Cardiac muscle cell (in vitro differentiated cells and primary cell): ENCODE data around the gene CACNA2D2. TPM values are rescaled to one million over a fixed set of nuclear protein-coding genes. Genes with fewer than 3 reads are reported as not detected.

Source experiments
- DNase-seq, 2 donors: peaks; one replicate each; pipeline versions ENCODE4 v3.0.0 to v3.0.0-alpha.2; 2010 to 2017; ENCODE audit warnings: low read depth in 1 of 2, low spot score in 1 of 2
- H3K27ac ChIP-seq: fragments of 200-600 bp; sonication (generic); 2 replicates; pipeline ENCODE4 v1.5.1; 2016
- H3K27me3 ChIP-seq: fragments of 200-600 bp; sonication (generic); 2 replicates; pipeline ENCODE4 v1.6.0; 2016; ENCODE audit warnings: control low read depth
- H3K36me3 ChIP-seq: fragments of 200-600 bp; sonication (generic); 2 replicates; pipeline ENCODE4 v1.5.1; 2016; ENCODE audit warnings: control low read depth
- H3K4me1 ChIP-seq: fragments of 200-600 bp; sonication (generic); 2 replicates; pipeline ENCODE4 v1.8.1; 2017; ENCODE audit warnings: low read depth, mild to moderate bottlenecking, mixed run types
- H3K4me3 ChIP-seq: fragments of 200-600 bp; sonication (generic); 2 replicates; pipeline ENCODE4 v1.5.1; 2016; ENCODE audit warnings: mild to moderate bottlenecking
- H3K9me3 ChIP-seq: fragments of 200-600 bp; sonication (generic); 2 replicates; pipeline ENCODE4 v1.5.1; 2017; ENCODE audit warnings: low read depth, mild to moderate bottlenecking, control low read depth
- polyA plus RNA-seq: library from polyadenylated mRNA; unstranded; fragments of >200 nt; fragmentation: Nextera tagmentation; extraction: Ambion mirVana; gene quantifications from 2 replicates; pipeline ENCODE4 v1.2.1, GENCODE V29; 2016
- total RNA-seq: library from RNA; depleted of rRNA; stranded (reverse); fragments of >200 nt; gene quantifications from 2 replicates; pipeline ENCODE4 v1.2.3, GENCODE V29; 2016
- TF ChIP-seq, protein P1 (sequence below): IDR thresholded peaks from 2 replicates; pipeline ENCODE4 v1.5.1; 2012; ENCODE audit warnings: low read depth, mild to moderate bottlenecking, low read length

Gene CACNA2D2
- total and polyA plus RNA-seq, 2 experiments from 2014 or later: 5.4 to 8.7 TPM

DNA sequence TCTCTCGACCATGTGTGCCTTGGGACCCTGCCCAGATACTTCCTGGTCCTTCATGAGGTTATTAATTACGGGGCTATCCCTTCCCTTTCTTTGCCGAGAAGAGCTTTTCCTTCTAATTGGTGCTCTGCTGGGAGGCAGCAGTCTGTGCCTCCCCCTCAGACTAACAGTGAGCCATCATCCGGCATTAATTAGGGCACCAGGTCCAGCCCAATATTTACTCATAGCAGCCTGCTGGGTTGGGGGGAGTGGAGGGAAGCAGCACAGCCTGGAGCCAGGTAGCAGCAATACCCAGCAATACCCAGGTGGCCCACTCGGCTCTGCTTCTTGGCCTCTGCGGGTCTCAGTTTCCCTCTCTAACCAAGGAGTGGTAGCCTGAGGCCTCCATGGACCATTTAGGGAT is 20.1 kb downstream of the CACNA2D2 start:
- no peaks in the 10 kb centered on the region for H3K36me3 ChIP-seq
- H3K4me1 ChIP-seq: no peaks in the 10 kb centered on the region
- no peak overlapping the region for H3K4me3 ChIP-seq
- no peaks in the 10 kb centered on the region for H3K27me3 ChIP-seq
- H3K9me3 ChIP-seq: no peaks in the 10 kb centered on the region
- TF ChIP-seq, protein P1, sequence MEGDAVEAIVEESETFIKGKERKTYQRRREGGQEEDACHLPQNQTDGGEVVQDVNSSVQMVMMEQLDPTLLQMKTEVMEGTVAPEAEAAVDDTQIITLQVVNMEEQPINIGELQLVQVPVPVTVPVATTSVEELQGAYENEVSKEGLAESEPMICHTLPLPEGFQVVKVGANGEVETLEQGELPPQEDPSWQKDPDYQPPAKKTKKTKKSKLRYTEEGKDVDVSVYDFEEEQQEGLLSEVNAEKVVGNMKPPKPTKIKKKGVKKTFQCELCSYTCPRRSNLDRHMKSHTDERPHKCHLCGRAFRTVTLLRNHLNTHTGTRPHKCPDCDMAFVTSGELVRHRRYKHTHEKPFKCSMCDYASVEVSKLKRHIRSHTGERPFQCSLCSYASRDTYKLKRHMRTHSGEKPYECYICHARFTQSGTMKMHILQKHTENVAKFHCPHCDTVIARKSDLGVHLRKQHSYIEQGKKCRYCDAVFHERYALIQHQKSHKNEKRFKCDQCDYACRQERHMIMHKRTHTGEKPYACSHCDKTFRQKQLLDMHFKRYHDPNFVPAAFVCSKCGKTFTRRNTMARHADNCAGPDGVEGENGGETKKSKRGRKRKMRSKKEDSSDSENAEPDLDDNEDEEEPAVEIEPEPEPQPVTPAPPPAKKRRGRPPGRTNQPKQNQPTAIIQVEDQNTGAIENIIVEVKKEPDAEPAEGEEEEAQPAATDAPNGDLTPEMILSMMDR: no peak
- no peak overlapping the region for H3K27ac ChIP-seq
- DNase-seq: no peak

DNA sequence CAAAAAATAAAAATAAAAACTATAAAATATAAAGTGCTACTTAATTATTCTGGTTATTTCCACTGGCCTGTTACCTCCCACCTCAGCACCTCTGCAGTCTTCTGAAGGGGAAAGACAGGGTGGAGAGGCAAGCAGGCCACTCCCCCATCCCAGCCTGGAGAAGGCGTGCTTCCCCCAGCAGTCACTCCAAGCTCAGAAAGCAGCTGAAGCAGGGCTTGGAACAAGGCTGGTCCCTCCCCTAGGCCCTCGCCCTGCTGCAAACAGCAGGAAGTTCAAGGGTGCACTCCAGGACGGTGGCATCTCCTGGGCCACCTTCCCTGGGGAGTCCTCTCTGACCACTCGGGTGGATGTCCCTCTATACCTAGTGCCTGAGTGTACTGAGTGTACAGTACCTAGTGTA is 21.4 kb downstream of the CACNA2D2 start:
- Histone ChIP-seq H3K27ac (no peak overlapping the region), H3K36me3 (no peaks in the 10 kb centered on the region), H3K4me3 (no peak overlapping the region), H3K27me3 (no peaks in the 10 kb centered on the region), H3K9me3 (no peaks in the 10 kb centered on the region), H3K4me1 (no peaks in the 10 kb centered on the region)
- TF ChIP-seq, protein P1: no peak
- peak in 1 of 2 donors; percentile 47 for DNase-seq

DNA sequence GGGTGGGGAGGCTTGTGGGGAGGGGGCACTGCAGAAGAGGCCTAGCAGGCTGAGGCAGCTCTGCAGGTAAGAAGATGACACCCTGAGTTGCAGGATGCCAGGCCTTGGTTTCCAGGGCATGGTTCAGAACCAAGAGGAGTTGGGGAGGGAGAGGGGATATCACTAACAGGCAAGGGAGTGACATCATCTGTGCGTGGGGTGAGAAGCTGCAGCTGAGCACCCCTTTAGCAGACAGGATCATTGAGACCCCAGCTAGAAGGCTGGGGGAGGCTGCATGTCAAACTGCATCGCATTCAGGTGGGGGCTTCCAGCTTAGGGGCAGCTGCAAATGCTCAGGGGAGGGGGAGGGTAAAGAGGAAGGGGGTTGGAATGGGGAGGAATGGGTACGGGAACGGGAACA is 23.0 kb downstream of the CACNA2D2 start:
- H3K27me3 ChIP-seq: no peaks in the 10 kb centered on the region
- DNase-seq: no peak
- no peak overlapping the region for H3K4me3 ChIP-seq
- H3K27ac ChIP-seq: no peak overlapping the region
- no peaks in the 10 kb centered on the region for H3K9me3 ChIP-seq
- TF ChIP-seq, protein P1: no peak
- H3K4me1 ChIP-seq: no peaks in the 10 kb centered on the region
- H3K36me3 ChIP-seq: no peaks in the 10 kb centered on the region

DNA sequence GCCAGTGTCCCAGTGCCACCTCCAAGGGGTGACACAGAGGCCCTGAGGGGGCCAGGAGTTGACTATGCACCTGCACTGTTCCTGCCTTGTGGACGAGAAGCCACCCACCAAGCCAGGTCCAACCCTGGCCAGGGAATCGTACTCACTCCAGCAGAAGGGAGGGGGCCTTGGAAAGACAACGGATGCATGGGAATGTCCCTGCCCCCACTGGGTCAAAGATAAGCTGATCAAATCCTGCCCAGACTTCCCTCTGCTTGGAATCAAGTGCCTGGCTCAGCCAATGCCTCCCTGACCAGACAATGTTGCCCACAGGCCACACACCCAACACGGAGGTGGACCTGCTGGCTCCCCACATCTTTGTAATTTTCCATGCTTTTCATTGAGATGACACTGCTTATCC is 23.9 kb downstream of the CACNA2D2 start:
- TF ChIP-seq, protein P1: no peak
- Histone ChIP-seq H3K4me1 (no peaks in the 10 kb centered on the region), H3K36me3 (no peaks in the 10 kb centered on the region), H3K27me3 (no peaks in the 10 kb centered on the region), H3K9me3 (no peaks in the 10 kb centered on the region), H3K27ac (no peak overlapping the region), H3K4me3 (no peak overlapping the region)
- DNase-seq: no peak

DNA sequence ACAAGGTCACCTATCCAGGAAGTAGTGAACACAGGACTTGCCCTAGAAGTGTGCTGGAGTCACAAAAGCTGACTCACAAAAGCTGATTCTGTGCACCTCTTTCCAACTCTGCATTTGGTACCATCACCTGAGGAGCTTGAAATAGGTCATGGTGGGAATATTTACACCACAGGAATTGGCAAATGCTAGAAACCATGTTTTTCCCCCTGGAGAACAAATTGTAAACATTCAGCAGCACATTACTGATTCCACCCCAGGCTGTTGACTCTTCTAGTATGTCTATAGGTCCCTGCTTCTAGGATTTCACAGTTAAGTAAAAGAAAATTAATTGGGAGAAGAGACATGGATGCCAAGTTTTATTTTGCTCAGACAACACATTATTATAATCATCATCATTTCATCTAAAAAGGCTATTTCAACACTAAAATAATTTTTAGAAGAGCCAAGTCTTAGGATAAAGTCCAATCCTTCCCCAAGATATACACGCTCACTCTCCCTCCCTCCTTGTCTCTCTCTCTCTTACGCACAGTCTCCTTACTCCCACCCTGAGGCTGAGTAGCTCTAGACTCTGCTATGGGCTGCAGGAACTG is 24.7 kb downstream of the CACNA2D2 start:
- no peaks in the 10 kb centered on the region for H3K36me3 ChIP-seq
- H3K27ac ChIP-seq: no peak overlapping the region
- no peak for DNase-seq
- no peaks in the 10 kb centered on the region for H3K27me3 ChIP-seq
- no peaks in the 10 kb centered on the region for H3K9me3 ChIP-seq
- no peaks in the 10 kb centered on the region for H3K4me1 ChIP-seq
- TF ChIP-seq, protein P1: no peak
- H3K4me3 ChIP-seq: no peak overlapping the region
